HG03457 (cell line): ENCODE data around the gene CNFN.
"Not testable (repeated sequence)": the region's sequence is repeated elsewhere in the genome, so short reads cannot be mapped to it uniquely, and the experiment has no call there.

ENCODE experiments used
- ATAC-seq: cut with Tn5 transposase; IDR thresholded peaks from one replicate; pipeline ENCODE4 v1.9.1; 2021; ENCODE audit warnings: moderate number of reproducible peaks; ENCODE audit not compliant: unreplicated experiment

The CNFN gene

GRCh38 chr19:42352301-42353259, 37.5 kb downstream of the CNFN start:
- ATAC-seq, result no peak

- no peak for ATAC-seq
Measured at GRCh38 chr19:42351079-42351735, 38.9 kb downstream of the CNFN start.

- no peak for ATAC-seq
Measured at GRCh38 chr19:42350417-42350816, 39.7 kb downstream of the CNFN start.

- ATAC-seq, result no peak
Measured at GRCh38 chr19:42349378-42350107, 40.6 kb downstream of the CNFN start.

- no peak for ATAC-seq
Measured at GRCh38 chr19:42348211-42348610, 41.9 kb downstream of the CNFN start.

GRCh38 chr19:42345191-42345812, 44.8 kb downstream of the CNFN start:
- ATAC-seq, result no peak

GRCh38 chr19:42344336-42344893, 45.7 kb downstream of the CNFN start:
- ATAC-seq, result no peak

- ATAC-seq, result no peak
Measured at GRCh38 chr19:42343344-42344110, 46.6 kb downstream of the CNFN start.

GRCh38 chr19:42339922-42340321, 50.2 kb downstream of the CNFN start:
- ATAC-seq, result not testable (repeated sequence)

GRCh38 chr19:42339126-42339860, 50.8 kb downstream of the CNFN start:
- not testable (repeated sequence) for ATAC-seq
